Type B pancreatic cell (in vitro differentiated cells): ENCODE results near the gene KAZN. TPM values are rescaled to one million over a fixed set of nuclear protein-coding genes. Genes with fewer than 3 reads are reported as not detected.

Source experiments
- DNase-seq: peaks from one replicate; pipeline ENCODE4 v3.0.0; 2021; ENCODE audit warnings: mixed read lengths; ENCODE audit not compliant: unreplicated experiment; ENCODE audit errors: extremely low spot score
- H3K27ac Mint-ChIP-seq: 2 replicates; pipeline ENCODE4 v1.8.0; 2021; ENCODE audit warnings: mild to moderate bottlenecking, mixed read lengths
- H3K27me3 Mint-ChIP-seq: 2 replicates; pipeline ENCODE4 v1.8.0; 2021; ENCODE audit warnings: mixed read lengths
- H3K36me3 Mint-ChIP-seq: 2 replicates; pipeline ENCODE4 v1.8.0; 2021; ENCODE audit warnings: mixed read lengths
- H3K4me1 Mint-ChIP-seq: one replicate; pipeline ENCODE4 v1.8.0; 2021; ENCODE audit warnings: mixed read lengths; ENCODE audit not compliant: unreplicated experiment
- H3K4me3 Mint-ChIP-seq: 2 replicates; pipeline ENCODE4 v1.8.0; 2021; ENCODE audit warnings: mild to moderate bottlenecking, mixed read lengths
- H3K9me3 Mint-ChIP-seq: 2 replicates; pipeline ENCODE4 v1.8.0; 2021; ENCODE audit warnings: mixed read lengths
- total RNA-seq: library from RNA; stranded (reverse); gene quantifications from 2 replicates; pipeline ENCODE4 v1.2.1, GENCODE V29; 2021; ENCODE audit warnings: low replicate concordance
- TF ChIP-seq, protein P1 (sequence below): fragments of 200-600 bp; sonication (generic); conservative IDR thresholded peaks from 2 replicates; pipeline ENCODE4 v1.5.0; 2021; ENCODE audit warnings: antibody characterized with exemption, mild to moderate bottlenecking

KAZN gene
- total RNA-seq, 1 donor from 2014 or later, result 33.7 TPM

DNA sequence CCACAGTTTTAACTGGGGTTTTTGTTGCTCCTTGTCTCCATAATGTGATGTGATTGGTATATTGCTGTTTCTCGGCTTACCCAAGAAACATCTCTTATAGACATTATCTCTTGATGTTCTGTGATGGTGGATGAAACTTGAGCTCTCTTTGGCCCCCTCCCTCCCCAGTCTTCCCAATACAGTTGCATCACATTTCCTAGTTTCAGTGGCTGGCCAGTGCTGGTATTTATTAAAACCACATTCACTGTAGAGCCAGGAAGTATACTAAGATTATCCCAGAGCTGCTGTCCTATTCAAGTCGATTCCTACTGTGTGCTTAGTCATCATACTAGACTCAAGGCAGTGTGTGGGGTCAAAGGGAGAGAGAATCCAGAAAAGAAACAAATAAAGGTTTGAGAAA lies 244.4 kb downstream of the KAZN start:
- H3K9me3 Mint-ChIP-seq, result peaks cover 21% of the 10 kb centered on the region
- TF ChIP-seq, protein P1, sequence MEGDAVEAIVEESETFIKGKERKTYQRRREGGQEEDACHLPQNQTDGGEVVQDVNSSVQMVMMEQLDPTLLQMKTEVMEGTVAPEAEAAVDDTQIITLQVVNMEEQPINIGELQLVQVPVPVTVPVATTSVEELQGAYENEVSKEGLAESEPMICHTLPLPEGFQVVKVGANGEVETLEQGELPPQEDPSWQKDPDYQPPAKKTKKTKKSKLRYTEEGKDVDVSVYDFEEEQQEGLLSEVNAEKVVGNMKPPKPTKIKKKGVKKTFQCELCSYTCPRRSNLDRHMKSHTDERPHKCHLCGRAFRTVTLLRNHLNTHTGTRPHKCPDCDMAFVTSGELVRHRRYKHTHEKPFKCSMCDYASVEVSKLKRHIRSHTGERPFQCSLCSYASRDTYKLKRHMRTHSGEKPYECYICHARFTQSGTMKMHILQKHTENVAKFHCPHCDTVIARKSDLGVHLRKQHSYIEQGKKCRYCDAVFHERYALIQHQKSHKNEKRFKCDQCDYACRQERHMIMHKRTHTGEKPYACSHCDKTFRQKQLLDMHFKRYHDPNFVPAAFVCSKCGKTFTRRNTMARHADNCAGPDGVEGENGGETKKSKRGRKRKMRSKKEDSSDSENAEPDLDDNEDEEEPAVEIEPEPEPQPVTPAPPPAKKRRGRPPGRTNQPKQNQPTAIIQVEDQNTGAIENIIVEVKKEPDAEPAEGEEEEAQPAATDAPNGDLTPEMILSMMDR, result no peak
- DNase-seq, result no peak
- no peak overlapping the region for H3K4me3 Mint-ChIP-seq
- H3K27ac Mint-ChIP-seq, result no peak overlapping the region
- no peaks in the 10 kb centered on the region for H3K4me1 Mint-ChIP-seq
- H3K27me3 Mint-ChIP-seq, result no peaks in the 10 kb centered on the region
- H3K36me3 Mint-ChIP-seq, result peaks cover 8% of the 10 kb centered on the region

DNA sequence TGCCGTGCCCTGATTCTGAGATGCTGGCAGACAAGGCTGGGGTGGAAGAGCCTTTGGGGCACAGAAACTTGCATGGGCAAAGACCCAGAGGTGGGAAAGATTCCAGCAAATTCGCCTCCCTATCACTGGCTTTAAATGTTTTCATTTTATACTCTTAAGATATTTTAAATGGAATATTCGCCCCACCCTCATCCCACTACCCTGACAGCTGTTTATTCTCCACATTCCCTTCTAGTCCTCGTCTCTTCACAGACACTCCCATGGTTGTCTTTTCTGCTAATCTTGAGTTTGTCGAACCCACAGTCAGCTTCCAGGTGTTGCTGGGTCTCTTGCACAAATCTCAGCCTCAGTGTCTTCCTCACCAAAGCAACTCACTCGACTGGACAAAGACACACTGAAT lies 245.0 kb downstream of the KAZN start:
- Mint-ChIP-seq H3K9me3 (peaks cover 21% of the 10 kb centered on the region), H3K27ac (no peak overlapping the region), H3K27me3 (no peaks in the 10 kb centered on the region), H3K36me3 (peaks cover 8% of the 10 kb centered on the region), H3K4me1 (peaks cover 2% of the 10 kb centered on the region), H3K4me3 (no peak overlapping the region)
- no peak for DNase-seq
- TF ChIP-seq, protein P1, result no peak

DNA sequence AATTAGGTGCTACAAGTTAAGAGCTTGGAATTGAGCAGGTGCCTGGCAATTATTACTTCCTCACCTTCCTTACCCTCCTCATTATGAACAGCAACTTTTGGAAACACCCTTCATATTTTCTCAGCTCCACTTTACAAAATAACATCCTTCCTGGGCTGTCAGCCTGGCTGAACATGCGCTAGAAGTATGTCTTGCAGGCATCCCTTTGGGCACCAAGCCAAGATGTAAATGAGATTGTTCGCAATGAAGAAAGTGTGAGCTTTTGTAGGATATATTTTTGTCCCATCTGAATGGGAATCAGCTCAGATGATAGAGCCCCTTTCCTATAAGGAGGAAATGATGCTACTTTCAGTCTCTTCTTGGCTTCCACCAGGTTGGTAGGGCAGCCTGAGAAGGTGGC lies 245.9 kb downstream of the KAZN start:
- no peak overlapping the region for H3K4me3 Mint-ChIP-seq
- no peak for DNase-seq
- TF ChIP-seq, protein P1, result no peak
- H3K27ac Mint-ChIP-seq, result no peak overlapping the region
- no peaks in the 10 kb centered on the region for H3K27me3 Mint-ChIP-seq
- peaks cover 19% of the 10 kb centered on the region for H3K9me3 Mint-ChIP-seq
- peaks cover 8% of the 10 kb centered on the region for H3K36me3 Mint-ChIP-seq
- H3K4me1 Mint-ChIP-seq, result peaks cover 9% of the 10 kb centered on the region

- peak overlapping the region; percentile 20 for H3K27ac Mint-ChIP-seq
- H3K27me3 Mint-ChIP-seq, result no peaks in the 10 kb centered on the region
- H3K4me1 Mint-ChIP-seq, result peaks cover 10% of the 10 kb centered on the region
- H3K9me3 Mint-ChIP-seq, result peaks cover 16% of the 10 kb centered on the region
- peaks cover 8% of the 10 kb centered on the region for H3K36me3 Mint-ChIP-seq
- no peak overlapping the region for H3K4me3 Mint-ChIP-seq
- no peak for DNase-seq
- TF ChIP-seq, protein P1, result no peak
Measured at GRCh38 chr1:14844923-14845617, 246.6 kb downstream of the KAZN start.

- H3K4me1 Mint-ChIP-seq, result peaks cover 10% of the 10 kb centered on the region
- H3K27ac Mint-ChIP-seq, result peak overlapping the region; percentile 20
Measured at GRCh38 chr1:14845851-14846250, 247.4 kb downstream of the KAZN start.

More at GRCh38 chr1:14845851-14846250, 247.4 kb downstream of the KAZN start:
- DNase-seq, result no peak
- no peak overlapping the region for H3K4me3 Mint-ChIP-seq
- H3K9me3 Mint-ChIP-seq, result peaks cover 12% of the 10 kb centered on the region
- H3K36me3 Mint-ChIP-seq, result peaks cover 5% of the 10 kb centered on the region
- TF ChIP-seq, protein P1, result no peak
- H3K27me3 Mint-ChIP-seq, result no peaks in the 10 kb centered on the region
